Stimulated activated CD8-positive, alpha-beta memory T cell treated with anti-CD3 and anti-CD28 coated beads, Interleukin-15, amount 100 ng/mL, for 24 hours (primary cell): Measurements from ENCODE around the gene MED27.
"Not testable (repeated sequence)": the region's sequence is repeated elsewhere in the genome, so short reads cannot be mapped to it uniquely, and the experiment has no call there.

Experiments
- DNase-seq: peaks from one replicate; pipeline ENCODE4 v3.0.0-alpha.2; 2020; ENCODE audit warnings: low read depth

The MED27 gene

GRCh38 chr9:132015866-132016265 is 63.8 kb downstream of the MED27 start:
- DNase-seq: no peak

GRCh38 chr9:132014218-132014805 is 65.4 kb downstream of the MED27 start:
- DNase-seq: no peak

GRCh38 chr9:132012704-132013357 is 66.8 kb downstream of the MED27 start:
- DNase-seq: no peak

- no peak for DNase-seq
These were observed 67.8 kb downstream of the MED27 start for GRCh38 chr9:132011896-132012295.

GRCh38 chr9:132011309-132011708 is 68.4 kb downstream of the MED27 start:
- DNase-seq: no peak

- DNase-seq: not testable (repeated sequence)
These were observed 69.5 kb downstream of the MED27 start for GRCh38 chr9:132010201-132010600.

- no peak for DNase-seq
These were observed 70.5 kb downstream of the MED27 start for GRCh38 chr9:132008855-132009812.

- no peak for DNase-seq
These were observed 71.4 kb downstream of the MED27 start for GRCh38 chr9:132008184-132008803.

- DNase-seq: no peak
These were observed 72.2 kb downstream of the MED27 start for GRCh38 chr9:132007371-132008025.

- no peak for DNase-seq
These were observed 72.8 kb downstream of the MED27 start for GRCh38 chr9:132006677-132007370.

GRCh38 chr9:132005899-132006298 is 73.8 kb downstream of the MED27 start:
- no peak for DNase-seq

- no peak for DNase-seq
These were observed 75.3 kb downstream of the MED27 start for GRCh38 chr9:132004323-132004722.

GRCh38 chr9:132003896-132004295 is 75.8 kb downstream of the MED27 start:
- no peak for DNase-seq

GRCh38 chr9:132003319-132003704 is 76.4 kb downstream of the MED27 start:
- DNase-seq: no peak

GRCh38 chr9:132002643-132003318 is 76.9 kb downstream of the MED27 start:
- DNase-seq: no peak

GRCh38 chr9:132001567-132001966 is 78.1 kb downstream of the MED27 start:
- no peak for DNase-seq

GRCh38 chr9:132000659-132001058 is 79.0 kb downstream of the MED27 start:
- DNase-seq: no peak

GRCh38 chr9:131999692-132000551 is 79.7 kb downstream of the MED27 start:
- DNase-seq: no peak

GRCh38 chr9:131997779-131998178 is 81.9 kb downstream of the MED27 start:
- no peak for DNase-seq

- DNase-seq: no peak
These were observed 82.6 kb downstream of the MED27 start for GRCh38 chr9:131997076-131997475.
